Stomach (tissue), 9 donors: ENCODE results near the gene PRPF6. TPM values are rescaled to one million over a fixed set of nuclear protein-coding genes. Genes with fewer than 3 reads are reported as not detected.
A peak's percentile ranks its signal among the peaks of the same experiment; 100 is the strongest.

Experiments used
- DNase-seq, 2 donors: peaks; one replicate each; pipeline versions ENCODE4 v3.0.0 to v3.0.0-alpha.2; 2013 to 2019
- H3K27ac ChIP-seq, 5 donors: fragments of 200-600 bp in 4 of 5; sonication (generic) in 4 of 5; one replicate each; pipeline ENCODE4 v1.5.1; 2013 to 2019; ENCODE audit warnings: mild to moderate bottlenecking in 1 of 5, moderate library complexity in 1 of 5
- H3K27me3 ChIP-seq, 3 donors: fragments of 200-600 bp; sonication (generic); one replicate each; pipeline ENCODE4 v1.5.1; 2017 to 2019; ENCODE audit warnings: mixed run types in 1 of 3
- H3K36me3 ChIP-seq, 4 donors: fragments of 200-600 bp; sonication (generic); 1 replicate in 3 of 4; 2 replicates in 1 of 4; pipeline ENCODE4 v1.5.1; 2016 to 2019
- H3K4me1 ChIP-seq, 4 donors: fragments of 200-600 bp; sonication (generic); one replicate each; pipeline ENCODE4 v1.5.1; 2016 to 2019
- H3K4me3 ChIP-seq, 4 donors: fragments of 200-600 bp; sonication (generic) in 3 of 4; one replicate each; pipeline ENCODE4 v1.5.1; 2016 to 2019; ENCODE audit warnings: mild to moderate bottlenecking in 1 of 4
- H3K9me3 ChIP-seq, 4 donors: fragments of 200-600 bp; sonication (generic); one replicate each; pipeline ENCODE4 v1.5.1; 2016 to 2019
- EP300 ChIP-seq: sonication (generic); formaldehyde crosslinking; IDR thresholded peaks from one replicate; pipeline ENCODE4 v1.6.1; 2017; ENCODE audit warnings: antibody characterized with exemption
- POLR2A ChIP-seq, 4 donors: fragments of 450-650 bp; IDR thresholded peaks; one replicate each; pipeline ENCODE4 v1.6.1; 2016; ENCODE audit warnings: antibody characterized with exemption in 4 of 4, control low read depth in 2 of 4, mild to moderate bottlenecking in 1 of 4, moderate library complexity in 1 of 4
- POLR2AphosphoS5 ChIP-seq, 3 donors: sonication (generic); formaldehyde crosslinking; IDR thresholded peaks; one replicate each; pipeline ENCODE4 v1.6.1; 2016; ENCODE audit warnings: antibody characterized with exemption in 3 of 3
- WGBS, 5 donors: extraction: QIAGEN DNeasy Blood & Tissue Kit in 3 of 5; methylation state at CpG; one replicate each; pipeline versions ENCODE4 v1.1.5 to v1.1.7; 2013 to 2018; 5-methylcytosine and 5-hydroxymethylcytosine counted together
- intact Hi-C: fragments of 100-400 bp; cut with DNase I; formaldehyde crosslinking; loops from one replicate; pipeline ENCODE4 v1.15.1; 2023; ENCODE audit warnings: low total_unique reads
- polyA plus RNA-seq, 3 donors: library from polyadenylated mRNA; stranded (reverse); fragments of 200-250 nt; gene quantifications; one replicate each; pipeline ENCODE4 v1.2.3, GENCODE V29; 2013
- total RNA-seq, 5 donors: library from RNA; depleted of rRNA; stranded (reverse); fragments of >200 nt; gene quantifications; one replicate each; pipeline versions ENCODE4 v1.1.0 to v1.2.3, GENCODE V29; 2014 to 2016
- TF ChIP-seq, protein P1 (sequence below), 7 experiments: fragments of 450-650 bp in 4 of 7; fragments of 200-600 bp in 3 of 7; sonication (generic) in 3 of 7; IDR thresholded peaks; one replicate each; pipeline ENCODE4 v1.5.1; 2016 to 2019; ENCODE audit warnings: antibody characterized with exemption in 7 of 7, control low read depth in 2 of 7, mild to moderate bottlenecking in 1 of 7
- donor health status: healthy with polysubstance abuse.
- donor health status: Bipolar disorder and iron deficiency.
- donor health status: healthy.

Gene PRPF6
- total and polyA plus RNA-seq, 8 donors, result 27.0 to 67.4 (median 39.6) TPM

DNA sequence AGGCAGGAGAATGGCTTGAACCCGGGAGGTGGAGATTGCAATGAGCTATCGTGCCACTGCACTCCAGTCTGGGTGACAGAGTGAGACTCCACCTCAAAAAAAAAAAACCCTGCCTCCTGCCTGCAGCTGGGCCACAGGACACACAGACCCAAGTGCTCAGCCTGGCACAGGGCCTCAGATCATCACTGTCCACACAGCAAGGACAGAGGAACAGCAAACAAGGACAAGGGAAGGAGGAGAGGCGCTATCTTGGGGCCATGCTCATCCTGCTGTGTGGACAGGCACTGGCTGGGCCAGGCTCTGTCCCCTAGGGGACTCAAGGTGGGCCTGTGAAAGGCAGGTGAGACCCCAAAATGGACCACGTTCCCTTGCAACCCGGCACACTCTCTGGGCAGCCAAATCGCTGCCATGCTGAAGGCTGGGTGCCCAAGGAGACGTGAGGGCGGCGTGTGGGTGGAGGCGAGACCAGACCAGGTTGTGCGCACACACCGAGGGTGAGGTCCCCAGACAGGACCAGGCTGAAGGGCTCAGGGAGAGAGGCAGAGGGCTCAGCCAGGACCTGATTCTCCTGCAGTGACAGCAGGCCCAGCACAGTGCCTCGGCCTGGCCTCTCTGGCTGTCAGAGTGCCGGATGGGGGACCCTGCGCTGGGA is 33.8 kb upstream of the PRPF6 start:
- no peak for DNase-seq
- H3K4me1 ChIP-seq, result peaks cover 51 to 71% (median 68%) of the 10 kb centered on the region in 4 donors
- H3K9me3 ChIP-seq, result no peaks in the 10 kb centered on the region
- H3K27me3 ChIP-seq, result no peaks in the 10 kb centered on the region
- H3K4me3 ChIP-seq, result no peak overlapping the region
- H3K36me3 ChIP-seq, result peaks cover 34 to 44% (median 42%) of the 10 kb centered on the region in 4 donors
- intact Hi-C loops, result no loop called here
- WGBS, 5 donors, result 70 to 84% (median 76%) methylated on average over 9 to 15 of the region's 15 CpGs
- TF ChIP-seq, protein P1, sequence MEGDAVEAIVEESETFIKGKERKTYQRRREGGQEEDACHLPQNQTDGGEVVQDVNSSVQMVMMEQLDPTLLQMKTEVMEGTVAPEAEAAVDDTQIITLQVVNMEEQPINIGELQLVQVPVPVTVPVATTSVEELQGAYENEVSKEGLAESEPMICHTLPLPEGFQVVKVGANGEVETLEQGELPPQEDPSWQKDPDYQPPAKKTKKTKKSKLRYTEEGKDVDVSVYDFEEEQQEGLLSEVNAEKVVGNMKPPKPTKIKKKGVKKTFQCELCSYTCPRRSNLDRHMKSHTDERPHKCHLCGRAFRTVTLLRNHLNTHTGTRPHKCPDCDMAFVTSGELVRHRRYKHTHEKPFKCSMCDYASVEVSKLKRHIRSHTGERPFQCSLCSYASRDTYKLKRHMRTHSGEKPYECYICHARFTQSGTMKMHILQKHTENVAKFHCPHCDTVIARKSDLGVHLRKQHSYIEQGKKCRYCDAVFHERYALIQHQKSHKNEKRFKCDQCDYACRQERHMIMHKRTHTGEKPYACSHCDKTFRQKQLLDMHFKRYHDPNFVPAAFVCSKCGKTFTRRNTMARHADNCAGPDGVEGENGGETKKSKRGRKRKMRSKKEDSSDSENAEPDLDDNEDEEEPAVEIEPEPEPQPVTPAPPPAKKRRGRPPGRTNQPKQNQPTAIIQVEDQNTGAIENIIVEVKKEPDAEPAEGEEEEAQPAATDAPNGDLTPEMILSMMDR (IDR thresholded peaks at IDR 0.05), result no peak
- no peak for TF ChIP-seq EP300
- no peak for TF ChIP-seq POLR2AphosphoS5 (IDR thresholded peaks at IDR 0.05)
- TF ChIP-seq POLR2A (IDR thresholded peaks at IDR 0.05), result no peak
- H3K27ac ChIP-seq, result peak overlapping the region in 3 of 5 donors; percentile 39 to 88 (median 78)

GRCh38 chr20:63947638-63948456 is 33.1 kb upstream of the PRPF6 start:
- Histone ChIP-seq H3K4me1 (peaks cover 54 to 73% (median 69%) of the 10 kb centered on the region in 4 donors), H3K9me3 (no peaks in the 10 kb centered on the region), H3K4me3 (peak overlapping the region in 2 of 4 donors; percentile 5 to 42), H3K27ac (peak overlapping the region in 4 of 5 donors; percentile 39 to 88 (median 82)), H3K36me3 (peaks cover 31 to 42% (median 39%) of the 10 kb centered on the region in 4 donors), H3K27me3 (no peaks in the 10 kb centered on the region)
- TF ChIP-seq POLR2AphosphoS5 (IDR thresholded peaks at IDR 0.05) (peak in 1 of 3 donors; percentile 4), POLR2A (IDR thresholded peaks at IDR 0.05) (no peak), EP300 (no peak)
- TF ChIP-seq, protein P1 (IDR thresholded peaks at IDR 0.05), result no peak
- intact Hi-C loops, result no loop called here
- DNase-seq, result peak in 1 of 2 donors; percentile 56
- 38 to 59% (median 46%) methylated on average over 26 to 27 of the region's 27 CpGs for WGBS, 5 donors

DNA sequence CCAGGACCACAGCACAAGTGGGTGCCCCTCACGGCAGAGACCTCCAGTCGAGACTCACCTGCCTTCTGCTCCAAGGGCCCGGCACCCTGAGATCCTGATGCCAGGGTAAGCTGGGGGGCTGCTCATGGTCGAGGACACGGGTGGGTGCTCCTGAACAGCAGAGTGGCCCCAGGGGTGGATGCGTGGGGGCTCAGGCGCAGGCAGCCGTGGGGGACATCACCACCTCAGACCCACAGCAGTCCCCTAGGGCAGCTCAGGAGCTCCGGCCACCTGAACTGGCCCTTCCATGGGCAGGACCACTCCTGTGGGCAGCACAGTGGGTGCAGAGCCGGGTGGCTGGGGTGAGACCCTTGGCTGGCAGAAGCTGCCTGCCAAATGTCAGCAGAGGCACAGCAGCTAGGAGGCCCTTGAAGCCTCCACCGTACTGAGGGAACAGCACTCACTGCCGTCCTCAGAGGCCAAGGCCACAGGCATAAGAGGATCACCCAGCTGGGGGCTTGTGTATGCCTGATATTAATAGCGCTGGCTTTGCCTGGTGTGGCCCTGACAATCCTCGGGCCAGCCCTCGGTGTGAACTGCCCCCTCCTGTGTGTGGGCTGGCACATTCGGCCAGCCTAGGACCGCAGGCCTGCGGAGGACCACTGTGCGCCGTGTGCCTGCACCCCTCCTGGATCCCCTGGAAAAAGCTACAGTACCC is 30.1 kb upstream of the PRPF6 start:
- Histone ChIP-seq H3K4me3 (peak overlapping the region in 1 of 4 donors; percentile 24), H3K27me3 (no peaks in the 10 kb centered on the region), H3K36me3 (peaks cover 1 to 12% (median 9%) of the 10 kb centered on the region in 4 donors), H3K27ac (peak overlapping the region; percentile 12 to 88 (median 86)), H3K9me3 (no peaks in the 10 kb centered on the region), H3K4me1 (peaks cover 72 to 92% (median 88%) of the 10 kb centered on the region in 4 donors)
- TF ChIP-seq POLR2A (IDR thresholded peaks at IDR 0.05) (no peak), EP300 (no peak), POLR2AphosphoS5 (IDR thresholded peaks at IDR 0.05) (no peak)
- TF ChIP-seq, protein P1 (IDR thresholded peaks at IDR 0.05), result no peak
- DNase-seq, result no peak
- WGBS, 5 donors, result 20 to 85% (median 78%) methylated on average over 1 to 20 of the region's 20 CpGs
- intact Hi-C loops, result no loop called here
